GM19035 (cell line): ENCODE results near the gene IDE.

Experiments
- ATAC-seq: cut with Tn5 transposase; IDR thresholded peaks from one replicate; pipeline ENCODE4 v1.9.1; 2021; ENCODE audit not compliant: unreplicated experiment

IDE gene

DNA sequence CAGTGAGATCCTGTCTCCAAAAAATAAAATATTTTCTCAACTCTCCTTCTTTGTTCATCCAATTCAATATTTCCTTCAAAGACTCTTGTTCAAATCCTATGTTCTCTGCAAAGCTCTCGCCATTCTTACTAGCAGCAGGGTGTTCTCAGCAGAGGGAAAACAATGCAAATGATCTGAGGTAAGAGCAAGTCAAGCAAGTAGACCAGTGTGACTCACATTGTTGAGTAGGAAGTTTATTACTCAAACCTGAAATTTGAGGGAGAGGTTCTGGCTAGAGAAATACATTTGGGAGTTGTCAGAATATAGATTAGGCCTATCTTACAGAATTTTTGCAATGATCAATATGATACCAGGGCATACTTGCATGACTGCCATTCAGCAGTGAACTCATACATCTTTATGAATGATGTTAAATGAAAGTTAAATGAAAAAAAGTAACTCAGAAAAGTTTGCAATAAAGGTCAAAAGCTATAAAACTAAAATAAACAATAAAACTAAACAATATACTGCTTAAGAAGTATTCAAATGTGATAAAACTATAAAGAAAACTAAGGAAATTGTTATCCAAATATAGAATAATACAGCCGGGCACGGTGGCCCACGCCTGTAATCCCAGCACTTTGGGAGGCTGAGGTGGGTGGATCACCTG lies 5.8 kb downstream of the IDE start:
- peak; percentile 59 for ATAC-seq

DNA sequence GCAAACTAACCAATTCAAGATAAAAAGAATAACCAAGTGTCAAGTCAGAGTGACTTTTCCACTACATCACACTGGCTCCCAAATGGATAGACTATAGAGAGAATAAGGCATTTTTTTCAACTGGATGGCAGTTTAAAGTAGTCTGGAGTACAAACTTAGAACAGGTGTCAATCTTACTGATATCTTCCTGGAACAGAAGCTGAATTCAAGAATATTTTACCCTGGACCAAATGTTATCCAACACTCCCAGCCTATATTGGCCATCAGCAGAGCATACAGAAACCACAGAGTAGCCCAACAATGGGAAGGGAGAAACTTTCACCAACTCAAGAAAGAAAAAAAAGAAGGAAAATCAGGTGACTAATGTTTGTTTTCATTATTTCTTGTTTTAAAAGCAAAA lies 11.5 kb downstream of the IDE start:
- no peak for ATAC-seq

GRCh38 chr10:92559046-92559445 lies 14.8 kb downstream of the IDE start:
- ATAC-seq, result no peak

DNA sequence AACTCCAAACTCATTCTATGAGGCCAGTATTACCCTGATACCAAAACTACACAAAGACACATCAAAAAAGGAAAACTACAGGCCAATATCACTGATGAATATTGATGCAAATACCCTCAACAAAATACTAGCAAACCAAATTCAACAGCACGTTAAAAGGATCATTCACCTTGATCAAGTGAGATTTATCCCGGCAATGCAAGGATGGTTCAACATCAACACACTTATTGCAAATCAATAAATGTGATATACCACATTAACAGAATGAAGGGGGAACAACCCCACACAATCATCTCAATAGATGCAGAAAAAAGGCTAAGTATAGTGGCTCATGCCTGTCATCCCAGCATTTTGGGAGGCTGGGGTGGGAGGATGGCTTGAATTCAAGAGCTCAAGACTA lies 19.9 kb downstream of the IDE start:
- no peak for ATAC-seq

GRCh38 chr10:92552310-92552709 lies 21.6 kb downstream of the IDE start:
- ATAC-seq, result no peak

GRCh38 chr10:92550924-92551323 lies 23.0 kb downstream of the IDE start:
- ATAC-seq, result no peak

- no peak for ATAC-seq
Observed at GRCh38 chr10:92547676-92548075, 26.2 kb downstream of the IDE start.

- no peak for ATAC-seq
Observed at GRCh38 chr10:92545556-92545955, 28.3 kb downstream of the IDE start.

DNA sequence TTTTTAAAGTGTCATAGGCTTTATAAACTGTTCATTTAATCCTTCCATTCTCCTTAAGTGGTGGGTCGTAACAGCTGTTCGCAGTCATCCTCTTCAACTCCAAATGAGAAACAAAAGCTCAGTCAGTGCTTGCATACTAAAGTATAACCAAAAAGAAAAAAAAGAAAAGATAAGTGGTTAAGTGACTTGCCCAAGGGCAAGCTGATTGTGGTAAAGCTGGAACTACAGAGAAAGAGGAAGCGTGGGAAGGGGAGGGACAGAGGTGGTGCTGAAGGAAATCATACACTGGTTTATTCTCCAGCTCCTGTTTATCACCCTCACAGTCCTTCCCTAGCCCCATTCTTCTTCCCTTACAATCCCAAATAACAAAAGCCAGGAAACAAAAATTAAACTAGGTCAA lies 29.6 kb downstream of the IDE start:
- no peak for ATAC-seq

DNA sequence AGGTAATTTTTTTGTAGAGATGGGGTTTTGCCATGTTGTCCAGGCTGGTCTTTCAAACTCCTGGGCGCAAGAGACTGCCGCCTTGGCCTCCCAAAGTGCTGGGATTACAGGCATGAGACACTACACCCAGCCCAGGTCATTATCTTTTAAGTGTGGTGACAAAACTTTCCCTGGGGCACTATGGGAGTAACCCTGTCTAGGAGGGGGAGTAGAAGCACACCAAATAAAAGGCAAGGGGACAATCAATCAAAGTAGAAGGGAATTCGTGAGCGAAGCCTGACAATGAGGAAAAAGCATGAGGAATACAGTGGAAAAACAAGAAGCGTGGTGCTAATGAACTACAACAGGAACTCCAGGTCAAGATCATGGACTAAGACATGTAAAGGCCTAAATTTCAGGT lies 31.4 kb downstream of the IDE start:
- ATAC-seq, result no peak

GRCh38 chr10:92541583-92541982 lies 32.3 kb downstream of the IDE start:
- ATAC-seq, result no peak

- ATAC-seq, result no peak
Observed at GRCh38 chr10:92538231-92538958, 35.5 kb downstream of the IDE start.

- ATAC-seq, result no peak
Observed at GRCh38 chr10:92530891-92531535, 42.9 kb downstream of the IDE start.

- no peak for ATAC-seq
Observed at GRCh38 chr10:92530421-92530820, 43.5 kb downstream of the IDE start.

GRCh38 chr10:92527716-92528115 lies 46.2 kb downstream of the IDE start:
- ATAC-seq, result no peak

DNA sequence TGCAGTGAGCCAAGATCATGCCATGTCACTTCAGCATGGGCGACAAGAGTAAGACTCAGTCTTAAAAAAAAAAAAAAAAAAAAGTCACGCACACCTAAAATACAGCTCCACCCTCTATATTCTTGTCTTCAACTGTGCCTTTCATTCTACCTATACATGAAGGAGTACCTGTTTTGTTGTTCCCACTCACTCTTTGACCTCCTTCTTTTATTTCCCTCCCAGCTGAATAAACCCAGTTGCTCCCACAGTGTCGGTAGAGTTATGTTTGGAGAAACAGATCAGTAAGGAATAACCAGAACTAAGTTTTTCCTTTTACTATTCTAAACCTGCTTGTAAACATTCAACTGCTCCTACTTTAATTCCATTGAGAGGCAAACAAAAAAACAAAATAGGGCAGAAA lies 50.3 kb downstream of the IDE start:
- no peak for ATAC-seq

DNA sequence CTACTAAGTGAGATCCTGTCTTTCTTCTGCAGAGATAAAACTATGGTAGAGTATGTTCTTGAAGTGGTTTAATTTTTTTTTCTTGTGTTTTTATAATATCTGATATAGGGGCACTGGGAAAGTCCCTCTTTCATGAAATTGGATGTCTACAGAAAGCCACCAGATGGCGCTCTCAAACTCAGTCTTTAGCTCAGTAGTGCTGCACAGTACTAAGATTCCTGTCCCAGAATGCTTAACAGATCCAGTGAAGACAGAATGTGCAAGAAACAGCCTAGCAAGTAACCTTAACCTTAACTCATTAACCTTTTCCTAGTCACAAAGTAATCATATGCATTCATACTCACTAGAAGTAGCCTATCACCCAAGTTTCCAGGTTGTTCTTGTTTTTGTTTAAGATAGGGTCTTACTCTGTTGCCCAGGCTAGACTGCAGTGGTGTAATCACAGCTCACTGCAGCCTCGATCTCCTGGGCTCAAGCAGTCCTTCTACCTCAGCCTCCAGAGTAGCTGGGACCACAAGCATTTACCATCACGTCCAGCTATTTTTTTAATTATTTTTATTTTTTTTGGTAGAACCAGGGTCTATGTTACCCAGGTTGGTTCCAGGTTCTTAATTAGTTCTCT lies 56.7 kb downstream of the IDE start:
- peak; percentile 73 for ATAC-seq

DNA sequence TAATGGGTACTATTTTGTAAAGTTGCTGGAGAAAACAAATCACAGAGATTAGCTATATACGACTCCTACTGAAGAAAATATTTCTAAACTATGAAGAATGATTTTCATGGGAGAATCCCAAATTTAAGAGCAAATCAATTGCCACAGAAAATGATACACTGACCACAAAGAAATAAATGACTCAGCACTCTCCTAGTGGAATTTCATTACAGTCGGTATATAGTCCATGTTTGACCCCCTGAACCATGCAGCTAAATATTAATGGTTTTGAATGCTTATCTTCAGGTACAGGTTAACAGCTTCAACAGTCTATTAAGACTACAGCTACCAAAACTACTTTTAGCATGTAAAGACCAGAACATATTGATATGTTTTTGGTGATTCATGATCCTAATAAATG lies 65.0 kb downstream of the IDE start:
- no peak for ATAC-seq

DNA sequence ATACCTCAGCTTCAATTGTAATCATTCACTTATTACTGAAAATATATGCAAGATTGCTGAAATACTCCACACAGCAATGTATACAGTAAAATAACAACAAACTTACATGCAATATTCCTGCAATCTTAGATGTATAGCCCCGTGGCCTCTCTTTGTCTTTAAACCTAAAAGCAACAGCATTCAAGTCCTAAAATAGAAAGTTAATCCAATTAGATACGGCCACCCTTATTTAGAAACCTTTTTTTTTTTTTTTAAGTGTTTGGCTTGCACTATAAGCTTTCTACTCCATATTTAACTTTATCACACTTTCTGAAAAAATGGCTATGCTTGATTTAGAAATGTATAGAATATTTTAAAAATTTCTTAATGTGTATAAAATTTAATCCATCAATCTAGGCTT lies 67.6 kb downstream of the IDE start:
- no peak for ATAC-seq

- no peak for ATAC-seq
Observed at GRCh38 chr10:92505044-92505443, 68.8 kb downstream of the IDE start.

DNA sequence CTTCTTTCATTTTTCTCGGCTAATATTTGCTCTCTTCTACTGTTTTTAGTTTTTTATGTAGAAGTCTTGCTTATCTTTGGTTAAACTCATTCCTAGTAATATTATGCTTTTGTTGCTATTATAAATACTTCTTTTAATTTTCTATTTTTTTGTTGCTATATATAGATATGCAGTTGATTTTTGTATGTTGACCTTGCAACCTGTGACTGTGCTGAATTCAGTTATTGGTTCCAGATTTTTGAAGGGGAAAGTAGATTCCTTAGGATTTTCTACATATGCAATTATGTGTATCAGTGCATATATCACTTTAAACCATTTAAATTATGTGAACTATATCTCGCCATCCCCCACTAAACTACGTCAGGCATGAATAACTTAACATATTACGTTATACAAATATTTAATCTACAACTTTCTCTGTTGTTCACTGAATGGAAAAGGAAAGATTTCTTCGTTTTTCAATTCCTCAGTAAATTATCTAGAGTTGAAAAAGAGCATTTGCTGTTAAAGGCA lies 71.5 kb downstream of the IDE start:
- no peak for ATAC-seq

- no peak for ATAC-seq
Observed at GRCh38 chr10:92493362-92493761, 80.5 kb downstream of the IDE start.
